ENCODE measurements around the gene ACVR1. TPM values are rescaled to one million over a fixed set of nuclear protein-coding genes. Genes with fewer than 3 reads are reported as not detected.

ACVR1 gene
- total and polyA plus RNA-seq, 9 of the 15 experiments (the other 6 are each of a cell fraction or from before 2014, with no cell fraction given), result 3.8 to 14.3 (median 6.9) TPM

GRCh38 chr2:157748371-157749142, 127.6 kb downstream of the ACVR1 start:
- intact Hi-C loops (cut with micrococcal nuclease), result no loop called here
- H3K4me3 ChIP-seq, result no peak overlapping the region
- H3K27ac ChIP-seq (ENCODE audit: extremely low read depth, low read depth, low read length), result no peak overlapping the region
- H3K79me2 ChIP-seq (ENCODE audit: control insufficient read depth, insufficient read depth, low read length), result no peaks in the 10 kb centered on the region
- H3K9ac ChIP-seq (ENCODE audit: insufficient read depth in 1 of 2, low read depth in 2 of 2, low read length in 2 of 2), result no peak overlapping the region
- no peak overlapping the region for H3K4me2 ChIP-seq (ENCODE audit: insufficient read depth, low read length)
- FAIRE-seq, result no peak
- DNase-seq (ENCODE audit: extremely low read depth in 1 of 4, low spot score in 3 of 4), result no peak
- 47% methylated on average over 3 of the region's 3 CpGs for WGBS (ENCODE audit: insufficient coverage, low coverage, missing lambda C conversion rate)
- BruUV-seq (replicated peaks), result no TSS peak
- TF ChIP-seq ZNF57 (CRISPR knock-in tag; IDR thresholded peaks at IDR 0.05), result no peak
- H4K20me1 ChIP-seq (replicated peaks; ENCODE audit: control insufficient read depth, insufficient read depth, low read length), result no peaks in the 10 kb centered on the region
- H3K9me3 ChIP-seq (replicated peaks; ENCODE audit: control insufficient read depth, insufficient read depth, low read depth, low read length), result no peaks in the 10 kb centered on the region
- ChIA-PET CTCF (ENCODE audit: low intra/inter-chr PET ratio) (no interaction called here), POLR2A (interaction anchor here (0.6 to 0.7 kb wide), 2 partner anchors 128 to 167 kb away, joined by 3 to 4 read pairs; no protein-coding TSS in a partner anchor)
- H3K9me1 ChIP-seq (ENCODE audit: control insufficient read depth, insufficient read depth, low read length), result no peaks in the 10 kb centered on the region
- no peaks in the 10 kb centered on the region for H3K27me3 ChIP-seq (ENCODE audit: control insufficient read depth in 2 of 2, insufficient read depth in 2 of 2, low read length in 2 of 2)
- H3K36me3 ChIP-seq (ENCODE audit: control insufficient read depth, insufficient read depth, low read length), result no peaks in the 10 kb centered on the region
- ATAC-seq, result no peak
- in situ Hi-C loops (cut with MboI), result no loop called here
- H2AFZ ChIP-seq (ENCODE audit: low read depth, low read length), result no peak overlapping the region
- H3K4me1 ChIP-seq (replicated peaks in 1 of 2; ENCODE audit: control insufficient read depth in 2 of 2, insufficient read depth in 2 of 2, low read length in 2 of 2), result peaks cover 13 to 16% of the 10 kb centered on the region in 2 experiments; a peak in 4 of 5 replicates

GRCh38 chr2:157747695-157748370, 128.3 kb downstream of the ACVR1 start:
- no TSS peak for BruUV-seq (replicated peaks)
- Histone ChIP-seq H3K27ac (ENCODE audit: extremely low read depth, low read depth, low read length) (no peak overlapping the region), H3K36me3 (ENCODE audit: control insufficient read depth, insufficient read depth, low read length) (no peaks in the 10 kb centered on the region), H3K9me1 (ENCODE audit: control insufficient read depth, insufficient read depth, low read length) (no peaks in the 10 kb centered on the region), H3K9me3 (replicated peaks; ENCODE audit: control insufficient read depth, insufficient read depth, low read depth, low read length) (no peaks in the 10 kb centered on the region), H2AFZ (ENCODE audit: low read depth, low read length) (no peak overlapping the region), H3K4me3 (no peak overlapping the region), H3K4me2 (ENCODE audit: insufficient read depth, low read length) (no peak overlapping the region), H3K27me3 (ENCODE audit: control insufficient read depth in 2 of 2, insufficient read depth in 2 of 2, low read length in 2 of 2) (no peaks in the 10 kb centered on the region), H3K79me2 (ENCODE audit: control insufficient read depth, insufficient read depth, low read length) (no peaks in the 10 kb centered on the region), H3K9ac (ENCODE audit: insufficient read depth in 1 of 2, low read depth in 2 of 2, low read length in 2 of 2) (no peak overlapping the region), H4K20me1 (replicated peaks; ENCODE audit: control insufficient read depth, insufficient read depth, low read length) (no peaks in the 10 kb centered on the region), H3K4me1 (replicated peaks in 1 of 2; ENCODE audit: control insufficient read depth in 2 of 2, insufficient read depth in 2 of 2, low read length in 2 of 2) (peaks cover 13 to 16% of the 10 kb centered on the region in 2 experiments; a peak in 4 of 5 replicates)
- in situ Hi-C loops (cut with MboI), result no loop called here
- TF ChIP-seq ZNF398 (CRISPR knock-in tag; IDR thresholded peaks at IDR 0.05), result no peak
- TF ChIP-seq CEBPG (CRISPR knock-in tag; IDR thresholded peaks at IDR 0.05), result no peak
- peak in 1 of 2 experiments; percentile 48; a peak in 1 of 4 replicates for TF ChIP-seq CEBPG (tag; conservative IDR thresholded peaks at IDR 0.05 in 1 of 2, IDR thresholded peaks at IDR 0.05 in 1 of 2)
- TF ChIP-seq CUX1 (CRISPR knock-in tag; IDR thresholded peaks at IDR 0.05), result 0 out of 2 replicates have a peak, but pooled peaks have one; percentile 15
- intact Hi-C loops (cut with micrococcal nuclease), result no loop called here
- no peak for ATAC-seq
- DNase-seq (ENCODE audit: extremely low read depth in 1 of 4, low spot score in 3 of 4), result no peak
- peak; percentile 6 for FAIRE-seq
- WGBS (ENCODE audit: insufficient coverage, low coverage, missing lambda C conversion rate), result 25% methylated on average over 3 of the region's 3 CpGs
- ChIA-PET POLR2A (interaction anchor here (0.6 to 0.7 kb wide), 2 partner anchors 127 to 166 kb away, joined by 3 to 4 read pairs; no protein-coding TSS in a partner anchor), CTCF (ENCODE audit: low intra/inter-chr PET ratio) (no interaction called here)

All from K562 (cell line).